NCI-H128 (cell line): ENCODE results near the gene GSTT2B.
"Not testable (repeated sequence)": the region's sequence is repeated elsewhere in the genome, so short reads cannot be mapped to it uniquely, and the experiment has no call there.

Source experiments
- DNase-seq: peaks from one replicate; lab custom pipeline; 2025; ENCODE audit not compliant: unreplicated experiment; lab: John Stamatoyannopoulos, UW

Gene GSTT2B

GRCh38 chr22:23949764-23950163 is 11.2 kb downstream of the GSTT2B start:
- not testable (repeated sequence) for DNase-seq

DNA sequence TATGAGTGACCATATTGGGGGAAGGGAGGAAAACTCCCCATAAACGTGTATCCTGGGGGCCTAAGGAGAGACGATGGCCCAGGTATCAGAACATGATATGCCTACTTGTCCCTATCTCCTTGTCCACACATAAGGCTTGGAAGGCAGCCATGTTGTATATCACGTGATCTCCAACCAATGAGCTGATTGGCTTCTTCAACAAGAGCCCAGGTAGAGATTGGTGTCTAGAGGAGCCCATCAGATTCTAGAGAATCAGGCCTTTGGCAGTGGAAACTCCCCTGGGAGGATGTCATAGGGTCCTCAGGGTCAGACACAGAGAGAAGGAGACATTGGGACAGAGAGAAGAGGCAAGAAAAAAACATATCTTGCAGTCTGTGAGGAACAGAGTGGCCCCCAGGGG is 13.6 kb downstream of the GSTT2B start:
- not testable (repeated sequence) for DNase-seq

DNA sequence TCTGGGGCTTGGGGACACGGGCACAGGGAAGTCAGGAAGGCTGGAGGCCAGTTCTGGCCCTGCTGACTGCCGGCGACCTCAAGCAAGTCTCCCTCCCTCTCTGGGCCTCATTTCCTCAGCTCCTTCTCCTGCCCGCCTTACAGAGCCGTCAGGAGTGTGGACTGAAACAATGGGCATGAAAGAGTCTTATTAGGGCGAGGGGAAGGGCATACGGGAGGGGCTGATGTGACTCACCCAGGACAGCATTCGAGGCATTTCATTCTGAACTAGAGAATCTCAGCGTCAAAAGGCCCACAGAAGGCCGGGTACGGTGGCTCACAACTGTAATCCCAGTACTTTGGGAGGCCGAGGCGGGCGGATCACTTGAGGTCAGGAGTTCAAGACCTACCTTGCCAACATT is 20.8 kb downstream of the GSTT2B start:
- not testable (repeated sequence) for DNase-seq

DNA sequence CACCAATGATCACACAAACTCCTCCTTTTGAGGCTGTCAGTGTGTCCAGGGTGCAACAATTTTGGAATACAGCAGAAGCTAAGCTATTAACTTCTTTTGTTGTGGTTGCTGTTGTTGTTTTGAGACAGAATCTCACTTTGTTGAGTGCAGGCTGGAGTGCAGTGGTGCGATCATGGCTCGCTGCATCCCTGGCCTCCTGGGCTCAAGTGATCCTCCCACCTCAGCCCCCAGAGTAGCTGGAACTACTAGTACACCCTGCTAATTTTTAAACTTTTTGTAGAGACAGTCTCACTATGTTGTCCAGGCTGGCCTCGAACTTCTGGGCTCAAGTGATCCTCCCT is 22.0 kb downstream of the GSTT2B start:
- DNase-seq = no peak

GRCh38 chr22:23938328-23939016 is 22.5 kb downstream of the GSTT2B start:
- DNase-seq = no peak

GRCh38 chr22:23926561-23926960 is 34.4 kb downstream of the GSTT2B start:
- DNase-seq = no peak

GRCh38 chr22:23925020-23925606 is 35.9 kb downstream of the GSTT2B start:
- no peak for DNase-seq

GRCh38 chr22:23922921-23923320 is 38.1 kb downstream of the GSTT2B start:
- no peak for DNase-seq

GRCh38 chr22:23921586-23922201 is 39.3 kb downstream of the GSTT2B start:
- not testable (repeated sequence) for DNase-seq

- not testable (repeated sequence) for DNase-seq
Measured at GRCh38 chr22:23920267-23920611, 40.8 kb downstream of the GSTT2B start.

GRCh38 chr22:23915290-23915689 is 45.7 kb downstream of the GSTT2B start:
- DNase-seq = no peak

GRCh38 chr22:23913661-23914353 is 47.2 kb downstream of the GSTT2B start:
- peak; percentile 96 for DNase-seq

DNA sequence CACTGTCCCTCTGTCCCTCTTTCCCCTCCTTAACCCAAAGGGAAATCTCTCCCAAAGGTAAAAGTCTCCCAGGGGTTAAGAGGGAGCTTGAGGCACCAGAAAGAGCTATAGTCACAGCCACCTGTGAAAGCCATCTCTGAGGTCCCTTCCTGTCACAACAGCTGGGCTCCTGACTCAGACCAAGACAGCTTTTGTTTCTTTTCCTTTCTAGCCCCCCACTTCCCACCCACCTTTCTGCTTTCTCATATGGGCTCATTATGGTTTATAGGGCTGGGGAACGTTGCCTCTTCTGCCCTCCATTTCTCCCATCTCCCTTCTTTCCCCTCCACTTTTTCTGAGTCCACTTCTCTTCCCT is 47.7 kb downstream of the GSTT2B start:
- DNase-seq = no peak

GRCh38 chr22:23912293-23912903 is 48.6 kb downstream of the GSTT2B start:
- DNase-seq = no peak

GRCh38 chr22:23911318-23911980 is 49.5 kb downstream of the GSTT2B start:
- no peak for DNase-seq

- no peak for DNase-seq
Measured at GRCh38 chr22:23910496-23911190, 50.4 kb downstream of the GSTT2B start.

GRCh38 chr22:23909296-23909898 is 51.6 kb downstream of the GSTT2B start:
- no peak for DNase-seq

GRCh38 chr22:23908587-23909205 is 52.3 kb downstream of the GSTT2B start:
- no peak for DNase-seq

DNA sequence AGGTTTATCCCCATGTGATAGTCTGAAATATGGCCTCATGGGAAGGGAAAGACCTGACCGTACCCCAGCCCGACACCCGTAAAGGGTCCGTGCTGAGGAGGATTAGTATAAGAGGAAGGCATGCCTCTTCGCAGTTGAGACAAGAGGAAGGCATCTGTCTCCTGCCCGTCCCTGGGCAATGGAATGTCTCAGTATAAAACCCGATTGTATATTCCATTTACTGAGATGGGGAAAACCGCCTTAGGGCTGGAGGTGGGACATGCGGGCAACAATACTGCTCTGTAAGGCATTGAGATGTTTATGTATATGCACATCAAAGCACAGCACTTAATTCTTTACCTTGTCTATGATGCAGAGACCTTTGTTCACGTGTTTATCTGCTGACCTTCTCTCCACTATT is 53.6 kb downstream of the GSTT2B start:
- DNase-seq = not testable (repeated sequence)
